C4-2B (cell line): Measurements from ENCODE around the gene TCEA2.

ENCODE experiments used
- H3K27ac ChIP-seq: fragments of 450-650 bp; 2 replicates; pipeline ENCODE4 v1.5.1; 2017
- CTCF ChIP-seq: fragments of 450-650 bp; conservative IDR thresholded peaks from 2 replicates; pipeline ENCODE4 v1.5.1; 2017; ENCODE audit warnings: mild to moderate bottlenecking
- ZFX ChIP-seq: fragments of 450-650 bp; IDR thresholded peaks from 2 replicates; pipeline ENCODE4 v1.6.1; 2017

Gene TCEA2

DNA sequence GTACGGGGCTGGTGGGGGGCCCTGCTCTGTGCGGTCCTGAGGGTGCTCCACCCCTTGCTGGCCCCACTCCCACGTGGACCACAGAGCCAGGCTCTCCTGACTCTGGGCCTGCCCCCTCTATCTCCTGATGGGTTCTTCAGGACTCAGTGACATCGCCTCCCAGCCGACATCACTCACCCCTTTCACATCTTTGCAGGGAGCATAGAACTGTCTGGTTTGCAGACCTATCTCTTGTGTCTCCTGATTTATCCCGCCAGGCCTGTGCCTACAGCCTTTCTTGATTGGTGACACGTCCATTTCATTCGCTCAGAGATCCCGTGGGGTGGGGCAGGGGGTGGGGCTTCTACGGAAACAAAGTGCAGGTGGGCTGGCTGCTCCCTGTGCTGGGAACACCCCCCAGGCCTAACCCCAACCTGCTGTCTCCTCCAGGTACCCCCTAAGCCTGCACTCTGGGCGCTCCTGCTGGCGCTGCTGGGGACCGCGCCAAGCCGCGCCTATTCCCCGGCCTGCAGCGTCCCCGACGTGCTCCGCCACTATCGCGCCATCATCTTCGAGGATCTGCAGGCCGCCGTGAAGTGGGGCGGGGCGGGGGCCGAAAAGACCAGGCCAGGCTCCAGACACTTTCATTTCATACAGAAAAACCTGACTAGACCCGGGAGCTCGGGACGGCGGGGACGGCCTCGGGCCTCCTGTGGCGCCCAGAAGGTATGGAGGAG, 25.3 kb upstream of the TCEA2 start:
- TF ChIP-seq CTCF = no peak
- TF ChIP-seq ZFX = no peak
- H3K27ac ChIP-seq = no peak overlapping the region

GRCh38 chr20:64038224-64038564, 24.8 kb upstream of the TCEA2 start:
- no peak overlapping the region for H3K27ac ChIP-seq
- no peak for TF ChIP-seq ZFX

DNA sequence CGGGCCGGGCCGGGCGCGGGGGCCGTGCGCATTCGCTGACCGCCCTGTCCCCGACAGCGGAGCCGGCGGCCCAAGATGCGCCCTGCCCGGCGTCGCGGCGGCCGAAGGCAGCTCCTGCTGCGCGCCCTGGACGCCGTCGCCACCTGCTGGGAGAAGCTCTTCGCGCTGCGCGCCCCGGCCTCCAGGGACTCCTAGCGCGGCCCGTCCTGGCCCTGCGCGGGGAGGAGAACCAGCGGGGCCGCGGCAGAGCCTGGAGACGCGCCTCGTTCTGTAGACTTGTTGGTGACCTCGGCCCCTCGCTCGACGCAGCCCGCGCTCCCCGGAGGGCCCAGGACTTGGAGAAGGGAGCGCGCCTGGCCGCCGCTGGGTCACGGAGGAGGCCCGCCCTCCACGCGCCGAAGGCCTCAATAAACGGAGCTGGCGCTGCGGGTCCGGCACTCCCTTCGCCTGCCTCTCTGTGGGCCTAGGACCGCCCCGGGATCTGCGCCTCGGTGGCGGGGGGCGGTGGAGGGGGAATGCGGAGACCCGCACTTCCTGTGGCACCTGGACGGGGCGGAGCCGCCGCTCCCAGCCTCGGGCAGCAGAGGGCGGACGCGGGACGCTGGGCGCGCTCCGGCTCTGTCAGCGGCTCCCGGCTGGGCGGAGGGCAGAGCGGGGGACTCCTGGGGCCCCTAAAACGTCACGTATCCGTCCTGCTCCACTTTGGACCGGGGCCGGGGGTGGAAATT, 24.3 kb upstream of the TCEA2 start:
- no peak overlapping the region for H3K27ac ChIP-seq

GRCh38 chr20:64039293-64040160, 23.5 kb upstream of the TCEA2 start:
- no peak for TF ChIP-seq ZFX
- TF ChIP-seq CTCF = no peak
- no peak overlapping the region for H3K27ac ChIP-seq

More for the DNA sequence above, 24.3 kb upstream of the TCEA2 start:
- TF ChIP-seq ZFX = peak; percentile 32; the same call in 1 of the 2 replicates
- peak; percentile 92 for TF ChIP-seq CTCF

- no peak overlapping the region for H3K27ac ChIP-seq
- TF ChIP-seq CTCF (no peak), ZFX (no peak)
These were observed 22.6 kb upstream of the TCEA2 start for GRCh38 chr20:64040231-64041039.

DNA sequence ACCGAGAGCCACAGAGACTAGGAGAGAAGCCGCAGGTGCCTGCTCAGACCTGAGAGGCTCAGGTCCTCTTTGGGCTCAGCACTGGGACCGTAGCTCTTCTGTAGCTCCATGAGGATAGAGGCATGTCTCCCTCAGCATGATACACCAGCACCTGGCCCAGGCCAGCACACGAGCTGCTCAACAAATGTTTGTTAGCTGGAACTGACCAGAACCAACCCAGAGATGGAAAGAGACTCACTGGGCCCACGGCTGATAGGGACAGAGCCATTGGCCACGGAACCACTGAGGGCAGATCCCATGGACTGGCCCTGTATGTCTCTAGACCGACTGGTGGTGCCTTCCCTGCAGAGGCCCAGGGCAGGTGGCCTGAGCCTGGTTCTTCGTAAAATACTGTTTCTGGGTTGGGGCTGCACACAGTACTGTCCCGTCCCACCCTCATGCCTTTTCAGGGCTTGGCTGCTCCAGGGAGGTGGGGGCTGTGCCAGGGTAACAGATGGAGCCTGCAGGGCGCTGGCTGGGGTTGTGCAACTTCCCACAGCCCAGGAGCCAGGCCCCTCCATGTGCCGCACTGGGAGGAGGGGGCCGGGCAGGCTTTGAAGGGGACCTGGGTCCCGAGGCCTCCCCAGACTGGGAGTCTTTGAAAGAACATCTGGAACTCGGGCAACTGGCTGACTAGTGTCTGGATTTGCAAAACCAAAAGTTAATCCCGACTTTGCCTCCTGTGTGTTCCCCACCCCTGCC, 21.8 kb upstream of the TCEA2 start:
- TF ChIP-seq CTCF (no peak), ZFX (no peak)
- H3K27ac ChIP-seq = no peak overlapping the region

DNA sequence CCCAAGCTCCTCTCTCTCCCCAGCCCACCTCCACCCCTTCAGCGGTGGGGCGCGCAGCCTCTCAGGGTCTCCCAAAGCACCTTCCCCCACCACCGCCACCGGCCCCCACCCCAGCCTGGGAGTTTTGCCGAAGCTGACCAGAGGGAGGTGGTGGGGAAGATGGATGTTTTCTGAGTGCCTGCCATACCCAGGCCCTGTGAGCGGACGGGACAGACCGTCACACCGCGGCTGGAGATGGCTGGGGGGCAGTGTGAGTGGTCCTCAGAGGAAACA, 21.3 kb upstream of the TCEA2 start:
- H3K27ac ChIP-seq = no peak overlapping the region
- TF ChIP-seq ZFX = no peak
- TF ChIP-seq CTCF = no peak
